ENCODE measurements around the gene ADGRB3.
A peak's percentile ranks its signal among the peaks of the same experiment; 100 is the strongest.

The ADGRB3 gene

GRCh38 chr6:69135927-69136326, 500.8 kb downstream of the ADGRB3 start:
- in situ Hi-C loops (cut with HindIII; ENCODE audit: low pct_unique_long_range_greater_than_20kb, low sequenced_read_pairs) = no loop called here
- DNase-seq (ENCODE audit: low read depth in 1 of 2, low spot score in 1 of 2) = no peak
- TF ChIP-seq JUND (IDR thresholded peaks at IDR 0.05; ENCODE audit: low read depth) = no peak

GRCh38 chr6:69138148-69138547, 503.1 kb downstream of the ADGRB3 start:
- TF ChIP-seq JUND (IDR thresholded peaks at IDR 0.05; ENCODE audit: low read depth) = no peak
- no peak for DNase-seq (ENCODE audit: low read depth in 1 of 2, low spot score in 1 of 2)
- in situ Hi-C loops (cut with HindIII; ENCODE audit: low pct_unique_long_range_greater_than_20kb, low sequenced_read_pairs) = no loop called here

GRCh38 chr6:69138893-69139494, 503.9 kb downstream of the ADGRB3 start:
- TF ChIP-seq JUND (IDR thresholded peaks at IDR 0.05; ENCODE audit: low read depth) = no peak
- in situ Hi-C loops (cut with HindIII; ENCODE audit: low pct_unique_long_range_greater_than_20kb, low sequenced_read_pairs) = no loop called here
- no peak for DNase-seq (ENCODE audit: low read depth in 1 of 2, low spot score in 1 of 2)

DNA sequence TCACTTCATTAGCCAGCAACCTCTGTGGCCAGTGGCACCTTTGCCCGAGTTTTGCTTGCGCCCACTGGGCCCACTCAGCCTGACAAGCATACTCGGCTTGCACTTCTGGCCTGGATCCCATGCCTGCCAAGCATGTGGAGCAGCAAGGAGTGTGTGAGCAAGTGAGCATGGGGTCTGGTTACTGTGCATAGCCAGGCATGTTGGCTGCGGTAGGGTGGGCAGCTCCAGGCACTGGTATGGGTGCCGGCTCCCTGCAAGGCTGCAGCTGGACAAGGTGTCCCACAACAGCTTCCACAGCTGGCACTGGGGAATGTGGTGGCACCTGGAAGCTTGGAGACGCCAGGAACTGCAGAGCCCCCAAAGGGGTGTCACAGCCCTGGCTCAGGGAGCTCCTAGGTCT, 510.0 kb downstream of the ADGRB3 start:
- in situ Hi-C loops (cut with HindIII; ENCODE audit: low pct_unique_long_range_greater_than_20kb, low sequenced_read_pairs) = no loop called here
- no peak for TF ChIP-seq JUND (IDR thresholded peaks at IDR 0.05; ENCODE audit: low read depth)
- no peak for DNase-seq (ENCODE audit: low read depth in 1 of 2, low spot score in 1 of 2)

GRCh38 chr6:69146385-69146784, 511.3 kb downstream of the ADGRB3 start:
- in situ Hi-C loops (cut with HindIII; ENCODE audit: low pct_unique_long_range_greater_than_20kb, low sequenced_read_pairs) = no loop called here
- no peak for TF ChIP-seq JUND (IDR thresholded peaks at IDR 0.05; ENCODE audit: low read depth)
- DNase-seq (ENCODE audit: low read depth in 1 of 2, low spot score in 1 of 2) = no peak

DNA sequence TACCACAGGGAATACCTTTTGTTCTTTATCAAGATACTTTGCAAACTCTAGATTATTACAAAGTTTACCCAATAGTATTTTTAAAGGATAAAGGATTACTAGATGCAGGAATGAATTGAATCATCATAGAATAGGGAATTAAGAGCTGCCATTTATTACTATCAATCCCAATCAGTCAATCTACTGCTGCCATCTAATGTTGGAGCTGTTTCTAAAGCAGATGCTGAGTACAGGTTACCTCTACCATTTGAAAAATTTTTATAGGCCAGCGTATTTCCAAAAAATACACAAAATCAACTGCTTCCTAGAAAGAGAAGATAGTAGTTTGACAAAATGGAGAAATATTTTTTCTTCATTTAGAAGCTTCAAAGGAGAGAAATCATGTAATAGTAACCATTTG, 520.4 kb downstream of the ADGRB3 start:
- in situ Hi-C loops (cut with HindIII; ENCODE audit: low pct_unique_long_range_greater_than_20kb, low sequenced_read_pairs) = no loop called here
- no peak for DNase-seq (ENCODE audit: low read depth in 1 of 2, low spot score in 1 of 2)

DNA sequence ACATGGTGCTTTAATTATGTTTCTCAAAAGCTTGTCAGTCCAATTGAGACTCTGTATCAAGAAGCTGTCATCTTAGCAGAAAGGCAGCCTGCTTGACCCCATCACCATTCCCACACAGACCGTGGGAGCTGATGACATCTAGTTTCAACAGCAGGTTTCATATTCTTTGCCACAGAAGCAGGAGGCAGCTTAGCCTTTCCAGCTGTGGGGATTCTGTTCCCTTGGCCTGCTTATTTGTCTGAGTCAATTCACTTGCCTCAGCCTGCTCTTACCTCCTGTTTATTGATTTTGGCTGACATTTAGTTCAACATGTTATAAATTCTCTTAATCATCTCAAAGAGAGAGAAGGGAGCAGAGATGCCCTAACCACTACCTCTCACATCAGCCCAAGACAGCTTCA, 527.7 kb downstream of the ADGRB3 start:
- no peak for DNase-seq (ENCODE audit: low read depth in 1 of 2, low spot score in 1 of 2)
- in situ Hi-C loops (cut with HindIII; ENCODE audit: low pct_unique_long_range_greater_than_20kb, low sequenced_read_pairs) = no loop called here
- TF ChIP-seq JUND (IDR thresholded peaks at IDR 0.05; ENCODE audit: low read depth) = no peak

More for the DNA sequence above, 520.4 kb downstream of the ADGRB3 start:
- no peak for TF ChIP-seq JUND (IDR thresholded peaks at IDR 0.05; ENCODE audit: low read depth)

DNA sequence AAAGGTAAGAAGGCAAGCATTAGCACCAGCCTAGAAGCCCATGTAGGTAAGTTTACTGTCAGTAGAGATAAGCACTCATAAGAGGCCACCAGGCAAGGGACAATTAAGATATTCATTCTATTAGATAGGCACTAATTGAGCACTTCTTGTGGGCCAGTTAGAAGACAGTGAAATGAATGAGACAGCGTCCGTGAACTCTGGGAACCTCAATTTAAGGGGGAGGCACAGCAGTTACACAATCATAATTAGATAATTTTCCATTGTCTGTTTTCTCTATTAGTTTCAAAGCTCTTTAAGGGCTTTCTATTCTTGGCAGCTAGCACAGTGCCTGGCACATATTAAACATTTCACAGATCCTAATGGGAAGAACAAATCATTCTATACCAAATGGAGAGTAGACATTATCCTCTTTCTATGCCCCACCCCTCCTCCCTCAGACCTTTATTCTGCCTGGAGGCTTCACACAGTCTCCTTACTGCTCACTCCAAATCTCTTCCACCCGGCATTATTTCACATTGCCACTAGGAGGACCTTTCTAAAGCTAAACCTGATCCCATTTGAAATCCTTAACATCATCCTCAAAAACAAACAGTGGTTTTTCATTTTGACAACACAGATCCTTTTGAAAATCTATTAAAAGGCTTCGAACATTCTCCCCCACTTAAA, 529.6 kb downstream of the ADGRB3 start:
- in situ Hi-C loops (cut with HindIII; ENCODE audit: low pct_unique_long_range_greater_than_20kb, low sequenced_read_pairs) = no loop called here
- peak in 1 of 2 experiments; percentile 30 for DNase-seq (ENCODE audit: low read depth in 1 of 2, low spot score in 1 of 2)
- TF ChIP-seq JUND (IDR thresholded peaks at IDR 0.05; ENCODE audit: low read depth) = no peak

DNA sequence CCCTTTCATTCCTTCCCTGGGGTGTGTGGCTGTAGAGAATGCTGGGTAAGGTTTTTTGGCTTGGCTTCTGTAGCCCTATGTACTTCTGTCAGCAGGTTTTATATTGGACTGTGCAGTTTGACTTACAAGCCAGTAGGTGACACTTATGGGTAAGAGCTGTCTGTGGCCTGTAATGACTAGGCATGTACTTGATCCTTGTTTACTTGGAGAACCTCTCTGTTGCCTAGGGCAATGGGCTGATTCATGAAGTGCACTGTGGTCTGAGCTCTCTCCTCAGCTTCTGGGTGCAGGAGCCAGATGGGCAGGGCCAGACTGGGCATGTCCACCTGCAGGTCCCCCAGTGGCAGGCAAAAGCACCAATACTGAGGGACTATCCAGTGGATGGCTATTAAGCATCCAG, 544.6 kb downstream of the ADGRB3 start:
- TF ChIP-seq JUND (IDR thresholded peaks at IDR 0.05; ENCODE audit: low read depth) = no peak
- DNase-seq (ENCODE audit: low read depth in 1 of 2, low spot score in 1 of 2) = peak in 1 of 2 experiments; percentile 62
- in situ Hi-C loops (cut with HindIII; ENCODE audit: low pct_unique_long_range_greater_than_20kb, low sequenced_read_pairs) = no loop called here

GRCh38 chr6:69180361-69181067, 545.4 kb downstream of the ADGRB3 start:
- no peak for TF ChIP-seq JUND (IDR thresholded peaks at IDR 0.05; ENCODE audit: low read depth)
- in situ Hi-C loops (cut with HindIII; ENCODE audit: low pct_unique_long_range_greater_than_20kb, low sequenced_read_pairs) = no loop called here
- no peak for DNase-seq (ENCODE audit: low read depth in 1 of 2, low spot score in 1 of 2)

- no peak for DNase-seq (ENCODE audit: low read depth in 1 of 2, low spot score in 1 of 2)
- TF ChIP-seq JUND (IDR thresholded peaks at IDR 0.05; ENCODE audit: low read depth) = no peak
- in situ Hi-C loops (cut with HindIII; ENCODE audit: low pct_unique_long_range_greater_than_20kb, low sequenced_read_pairs) = no loop called here
These were observed 546.9 kb downstream of the ADGRB3 start for GRCh38 chr6:69181964-69182363.

- TF ChIP-seq JUND (IDR thresholded peaks at IDR 0.05; ENCODE audit: low read depth) = no peak
- DNase-seq (ENCODE audit: low read depth in 1 of 2, low spot score in 1 of 2) = no peak
- in situ Hi-C loops (cut with HindIII; ENCODE audit: low pct_unique_long_range_greater_than_20kb, low sequenced_read_pairs) = no loop called here
These were observed 550.2 kb downstream of the ADGRB3 start for GRCh38 chr6:69185276-69185675.

DNA sequence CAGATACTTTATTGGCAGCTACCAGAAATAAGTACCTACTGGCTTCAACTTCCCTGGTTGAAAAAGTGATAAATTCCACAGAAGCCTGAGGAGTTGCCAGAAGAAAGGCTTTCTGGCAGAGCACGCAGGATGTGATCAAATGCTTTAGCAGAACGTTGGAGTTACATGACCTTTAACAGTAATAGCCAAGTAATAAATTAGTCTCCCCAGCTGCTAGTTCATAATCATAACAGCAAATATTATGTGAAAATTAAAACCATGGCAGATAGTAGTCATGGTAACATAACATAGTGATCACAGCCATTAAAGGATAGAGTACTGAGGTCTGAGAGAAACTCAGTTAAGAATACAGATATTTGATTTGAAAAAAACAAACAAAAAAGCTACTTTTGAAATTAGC, 567.7 kb downstream of the ADGRB3 start:
- no peak for DNase-seq (ENCODE audit: low read depth in 1 of 2, low spot score in 1 of 2)
- in situ Hi-C loops (cut with HindIII; ENCODE audit: low pct_unique_long_range_greater_than_20kb, low sequenced_read_pairs) = no loop called here
- TF ChIP-seq JUND (IDR thresholded peaks at IDR 0.05; ENCODE audit: low read depth) = no peak
